ENCODE measurements around the gene RAI1.
"Not testable (repeated sequence)": the region's sequence is repeated elsewhere in the genome, so short reads cannot be mapped to it uniquely, and the experiment has no call there.

RAI1 gene

DNA sequence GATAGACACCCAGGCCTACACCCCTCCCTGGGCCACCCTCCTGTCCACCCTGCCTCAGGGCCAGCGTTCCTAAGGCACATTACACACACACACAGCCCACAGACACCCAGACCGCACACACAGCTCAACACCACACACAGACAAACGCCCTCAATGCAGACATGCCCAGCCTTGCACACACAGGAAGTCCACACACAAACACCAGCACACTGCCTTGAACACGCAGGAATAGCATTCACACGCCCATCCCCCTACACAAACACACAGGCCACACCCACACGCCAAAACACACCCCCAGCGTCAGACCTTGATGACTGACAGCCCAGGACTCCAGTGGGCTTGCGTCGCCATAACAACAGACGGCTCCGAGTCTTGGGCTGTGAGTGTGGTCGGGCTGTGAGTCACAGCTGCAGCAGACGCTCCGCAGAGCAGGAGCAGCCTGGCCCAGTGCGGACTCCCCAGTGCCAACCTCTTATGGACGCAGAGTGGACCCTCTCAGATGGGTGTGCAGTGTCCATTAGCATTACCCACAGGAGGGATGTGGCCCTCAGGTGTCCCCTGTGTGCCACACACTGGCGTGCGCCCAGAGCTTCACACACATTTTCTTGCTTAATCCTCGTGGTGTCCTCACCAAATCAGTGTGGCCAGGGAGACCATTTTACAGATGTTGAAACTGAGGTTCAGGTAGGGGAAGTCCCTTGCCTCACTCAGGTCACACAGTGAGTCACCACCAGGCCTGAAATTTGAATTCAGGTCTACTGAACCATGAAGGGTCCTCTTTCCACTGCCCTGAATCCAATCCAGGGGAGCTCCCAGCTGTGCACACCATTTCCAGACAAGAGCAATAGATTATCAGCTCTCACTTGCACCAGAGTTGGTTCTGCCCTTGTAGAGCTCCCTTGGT, 17.8 kb upstream of the RAI1 start:
- DNase-seq (ENCODE audit: low read depth) = peak; percentile 71

DNA sequence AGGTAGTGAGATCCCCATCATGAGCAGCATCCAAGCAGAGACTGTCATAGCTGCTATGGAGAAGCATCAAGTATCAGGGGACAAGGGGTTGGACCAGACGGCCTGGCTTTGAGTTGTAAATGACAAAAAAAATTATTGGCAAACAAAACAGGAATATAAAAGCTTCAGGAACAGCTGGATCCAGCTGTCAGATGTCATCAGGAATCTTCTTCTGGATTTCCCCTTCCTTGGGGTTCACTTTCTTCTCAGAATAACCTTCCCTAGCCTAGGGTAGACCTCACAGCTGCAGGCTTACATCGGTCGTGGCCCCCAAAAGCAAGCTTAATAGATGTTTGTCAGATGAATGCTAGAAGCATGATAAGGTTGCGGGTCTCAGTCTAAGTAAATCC, 17.2 kb upstream of the RAI1 start:
- DNase-seq (ENCODE audit: low read depth) = no peak

DNA sequence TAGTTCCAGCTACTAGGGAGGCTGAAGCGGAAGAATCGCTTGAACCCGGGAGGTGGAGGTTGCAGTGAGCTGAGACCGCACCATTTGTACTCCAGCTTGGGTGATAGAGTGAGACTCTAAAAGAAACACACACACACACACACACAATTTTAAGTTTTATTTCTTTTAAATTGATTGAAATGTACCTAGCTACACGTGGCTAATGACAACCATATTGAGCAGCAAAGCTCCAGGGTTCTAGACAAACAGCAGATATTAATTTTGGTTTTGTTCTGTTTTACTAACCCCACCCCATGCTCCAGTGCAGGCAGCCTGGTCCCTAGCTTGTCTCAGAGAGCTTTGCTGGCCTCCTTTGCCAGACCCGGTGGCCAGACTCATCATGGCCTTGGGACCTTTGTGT, 16.0 kb upstream of the RAI1 start:
- no peak for DNase-seq (ENCODE audit: low read depth)

- no peak for DNase-seq (ENCODE audit: low read depth)
These were observed 15.0 kb upstream of the RAI1 start for GRCh38 chr17:17666111-17666714.

GRCh38 chr17:17667231-17667630, 14.0 kb upstream of the RAI1 start:
- no peak for DNase-seq (ENCODE audit: low read depth)

- no peak for DNase-seq (ENCODE audit: low read depth)
These were observed 13.3 kb upstream of the RAI1 start for GRCh38 chr17:17667947-17668346.

DNA sequence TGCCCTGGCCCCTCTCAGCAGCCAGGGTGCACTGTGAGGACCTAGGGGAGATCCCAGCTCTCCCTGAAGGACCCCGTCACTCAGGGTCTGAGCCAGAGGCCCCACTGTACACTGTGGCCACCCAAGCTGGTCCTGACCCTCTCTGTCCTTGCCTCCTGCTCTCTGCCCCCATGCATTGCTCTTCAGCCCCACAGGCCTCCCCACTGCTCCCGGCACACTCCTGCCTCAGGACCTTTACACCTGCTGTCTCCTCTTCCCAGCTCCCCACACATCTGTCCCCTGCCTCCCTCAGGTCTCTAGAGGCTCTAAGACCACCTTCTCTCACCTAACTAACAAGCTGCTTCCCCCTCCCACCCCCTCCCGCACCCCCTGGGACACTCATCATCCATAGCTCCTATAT, 12.9 kb upstream of the RAI1 start:
- no peak for DNase-seq (ENCODE audit: low read depth)

DNA sequence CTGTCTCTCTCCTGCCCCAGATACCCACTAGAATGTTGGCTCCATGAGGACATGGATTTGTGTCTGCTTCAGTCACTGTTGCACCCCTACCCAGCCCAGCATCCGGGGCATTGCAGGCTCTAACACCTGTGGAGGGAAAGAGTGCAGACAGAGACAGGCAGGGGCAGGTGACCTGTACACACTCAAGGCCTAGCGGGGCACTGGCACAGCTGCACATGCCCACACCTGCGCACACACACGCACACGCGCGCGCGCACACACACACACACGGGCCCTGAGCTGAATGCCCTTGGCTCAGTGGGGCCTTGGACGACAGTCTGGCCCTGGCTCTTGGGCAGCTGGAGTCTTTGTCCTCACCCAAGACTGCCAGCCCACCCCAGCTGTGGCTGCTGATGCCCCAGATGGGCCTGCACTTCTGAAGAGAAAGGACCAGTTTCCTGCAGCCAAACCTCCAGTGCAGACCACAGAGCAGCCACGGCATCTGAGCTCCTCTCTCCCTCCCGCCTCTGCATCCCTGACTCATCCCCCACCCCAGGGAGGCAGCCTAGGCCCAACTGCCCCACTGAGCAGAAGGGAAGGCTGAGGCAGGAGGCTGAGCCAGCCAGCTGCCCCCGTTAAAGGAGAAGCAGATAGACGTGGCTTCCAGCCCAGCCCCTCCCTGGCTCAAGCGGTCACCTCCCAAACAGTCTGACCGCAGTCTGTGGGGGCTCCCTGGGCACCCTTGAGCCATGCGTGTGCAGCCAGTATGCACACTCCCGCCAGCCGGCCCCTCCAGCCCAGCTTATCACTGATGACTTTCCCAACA, 12.3 kb upstream of the RAI1 start:
- DNase-seq (ENCODE audit: low read depth) = no peak

DNA sequence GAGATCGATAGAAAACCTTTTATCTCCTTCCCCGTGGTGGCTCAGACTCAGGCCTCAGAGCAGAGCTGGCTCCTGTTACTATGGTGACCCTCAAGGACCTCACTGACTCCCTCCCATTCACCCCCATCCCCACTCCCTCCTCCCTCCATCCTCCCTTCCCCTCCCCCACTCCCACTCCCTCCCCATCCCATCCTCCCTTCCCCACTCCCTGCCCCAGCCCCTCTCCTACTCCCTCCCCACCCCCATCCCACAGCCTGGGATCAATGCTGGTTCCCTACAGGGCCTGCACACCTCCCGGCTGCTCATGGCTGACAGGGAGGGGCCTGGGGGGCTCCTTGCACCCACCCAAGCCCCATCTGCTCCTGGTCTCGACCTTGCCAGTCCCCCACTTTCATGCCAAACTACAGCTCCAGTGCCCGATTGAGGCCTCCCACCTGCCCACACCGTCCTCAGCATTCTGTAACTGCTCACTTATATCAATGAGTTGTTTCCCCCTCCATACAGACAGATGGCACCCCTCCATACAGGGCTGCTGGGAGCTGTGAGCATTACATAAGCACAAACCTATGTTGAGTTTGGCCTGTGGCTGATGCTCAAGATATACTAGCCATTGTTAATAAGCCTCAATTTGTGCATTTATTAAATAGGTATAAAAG, 11.6 kb upstream of the RAI1 start:
- DNase-seq (ENCODE audit: low read depth) = no peak

GRCh38 chr17:17670701-17671305, 10.5 kb upstream of the RAI1 start:
- DNase-seq (ENCODE audit: low read depth) = no peak

DNA sequence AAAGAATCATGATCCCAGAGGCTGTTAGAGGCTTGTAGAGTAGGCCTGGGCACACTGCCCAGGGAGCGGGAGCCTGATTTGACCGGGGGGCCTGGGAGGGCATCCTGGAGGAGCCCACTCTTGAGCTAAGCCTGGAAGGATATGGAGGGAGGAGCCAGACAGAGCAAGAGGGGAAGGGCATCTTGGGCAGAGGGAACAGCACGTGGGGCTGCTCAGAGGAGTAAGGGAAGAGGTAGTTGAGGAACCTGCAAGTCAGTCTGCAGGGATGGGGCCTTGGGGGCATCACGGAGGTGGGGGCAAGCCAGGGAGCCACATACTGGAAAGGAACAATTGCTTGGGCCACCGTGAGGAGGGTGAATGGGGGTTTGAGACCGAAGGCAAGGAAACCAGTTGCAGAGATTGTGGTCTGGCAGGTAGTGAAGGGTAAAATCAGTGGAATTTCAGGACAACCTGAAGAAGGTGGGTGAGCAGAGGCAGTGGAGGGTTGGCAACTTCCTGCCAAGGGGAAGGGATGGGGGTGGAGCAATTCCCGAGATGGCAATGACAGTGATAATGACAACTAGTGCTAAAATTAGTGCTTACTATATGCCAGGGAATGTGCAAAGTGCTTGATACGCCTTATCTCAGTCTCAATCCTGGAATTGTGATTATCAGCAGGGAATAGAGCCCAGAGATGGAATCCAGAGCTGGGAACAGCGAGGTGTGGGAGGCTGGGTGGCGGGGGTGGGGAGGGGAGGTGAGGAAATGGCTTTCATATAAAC, 9.7 kb upstream of the RAI1 start:
- no peak for DNase-seq (ENCODE audit: low read depth)

DNA sequence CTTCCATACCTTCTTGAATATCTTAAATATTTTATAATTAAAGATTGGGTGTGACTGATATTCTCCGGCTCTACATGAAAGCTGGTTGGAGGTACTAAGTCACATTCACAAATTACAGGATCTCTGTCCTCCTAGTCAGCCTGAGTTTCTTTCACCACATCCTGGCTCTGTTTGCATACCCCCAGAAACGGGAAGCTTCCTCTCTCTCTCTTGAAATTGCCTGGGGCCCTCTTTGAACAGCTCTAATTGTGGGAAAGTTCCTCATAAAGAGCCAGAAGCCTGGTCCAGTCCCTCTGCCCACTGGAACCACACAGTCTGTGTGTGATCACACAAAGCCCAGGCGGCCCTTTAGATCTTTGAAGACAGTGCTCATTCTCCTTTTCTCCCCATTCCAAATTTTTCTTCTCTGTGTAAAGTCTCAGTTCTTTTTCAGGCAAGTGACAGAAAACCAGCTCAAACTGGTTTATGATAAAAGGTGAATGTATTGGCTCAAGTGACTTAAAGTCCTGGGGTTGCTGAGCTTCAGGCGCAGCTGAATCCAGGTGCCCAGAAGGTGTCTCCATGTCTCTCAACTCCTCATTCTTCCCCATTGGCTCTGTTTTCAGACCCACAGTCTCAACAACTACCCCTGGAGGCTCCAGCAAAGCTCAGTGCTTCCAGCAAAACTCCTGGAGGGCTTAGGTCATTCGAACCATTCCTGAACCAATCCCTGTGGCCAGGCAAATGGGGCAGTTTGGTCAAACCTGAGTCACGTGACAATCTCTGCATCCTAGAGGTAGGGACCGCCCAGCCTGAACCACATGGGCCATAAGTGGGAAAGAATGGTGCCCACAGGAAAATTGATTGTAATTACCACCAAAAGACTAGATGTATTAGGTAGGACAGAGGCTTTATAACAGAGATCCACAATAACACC, 8.5 kb upstream of the RAI1 start:
- no peak for DNase-seq (ENCODE audit: low read depth)

DNA sequence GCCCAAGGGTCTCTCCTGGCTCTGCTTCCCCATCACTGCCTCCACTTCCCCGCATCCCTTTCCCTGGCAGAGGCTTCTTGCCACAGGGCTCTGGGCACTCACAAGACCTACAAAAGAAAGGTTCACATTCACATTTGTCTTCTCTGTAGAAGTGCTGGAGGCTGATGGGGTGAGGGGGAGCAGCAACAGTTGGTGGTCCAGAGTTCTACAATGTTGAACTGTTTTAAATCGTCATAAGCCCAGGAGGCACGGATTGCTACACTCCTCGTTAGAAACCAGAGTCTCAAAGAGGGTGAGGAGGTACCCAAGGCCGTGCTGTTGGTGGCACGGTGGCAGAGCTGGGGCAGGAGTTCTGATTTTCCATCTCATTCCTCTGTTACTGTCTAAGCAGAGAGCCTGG, 5.8 kb upstream of the RAI1 start:
- DNase-seq (ENCODE audit: low read depth) = no peak

DNA sequence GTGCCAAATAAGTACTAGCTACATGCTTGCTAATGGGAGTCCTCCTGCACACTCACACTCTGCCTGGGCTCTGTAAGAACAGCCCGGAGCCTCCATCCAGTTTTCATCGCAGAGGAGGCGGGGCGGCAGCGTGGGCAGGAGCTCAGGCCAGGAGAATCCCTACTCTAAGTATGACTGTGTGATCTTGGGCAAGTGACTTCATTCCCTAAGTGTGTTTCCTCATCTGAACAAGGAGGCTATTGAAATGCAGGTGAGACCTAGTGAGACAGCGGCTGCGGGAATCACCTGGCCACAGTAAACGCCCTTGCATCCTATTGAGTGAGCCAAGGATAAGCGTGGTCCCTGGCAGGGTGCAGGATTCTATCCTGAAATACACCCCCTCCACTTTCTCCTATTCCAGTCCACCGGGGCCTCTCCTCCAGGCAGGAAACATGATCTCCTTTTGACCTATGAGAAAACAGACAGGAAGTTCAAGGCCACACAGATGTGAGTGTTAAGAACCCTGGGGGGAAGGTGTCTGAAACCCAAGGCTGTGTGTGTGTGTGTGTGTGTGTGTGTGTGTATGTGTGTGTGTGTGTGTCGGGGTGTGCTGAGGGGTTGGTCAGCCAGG, 5.2 kb upstream of the RAI1 start:
- DNase-seq (ENCODE audit: low read depth) = no peak

GRCh38 chr17:17676752-17677151, 4.5 kb upstream of the RAI1 start:
- DNase-seq (ENCODE audit: low read depth) = no peak

- DNase-seq (ENCODE audit: low read depth) = no peak
These were observed 3.8 kb upstream of the RAI1 start for GRCh38 chr17:17677299-17678040.

GRCh38 chr17:17678063-17678699, 3.1 kb upstream of the RAI1 start:
- not testable (repeated sequence) for DNase-seq (ENCODE audit: low read depth)

DNA sequence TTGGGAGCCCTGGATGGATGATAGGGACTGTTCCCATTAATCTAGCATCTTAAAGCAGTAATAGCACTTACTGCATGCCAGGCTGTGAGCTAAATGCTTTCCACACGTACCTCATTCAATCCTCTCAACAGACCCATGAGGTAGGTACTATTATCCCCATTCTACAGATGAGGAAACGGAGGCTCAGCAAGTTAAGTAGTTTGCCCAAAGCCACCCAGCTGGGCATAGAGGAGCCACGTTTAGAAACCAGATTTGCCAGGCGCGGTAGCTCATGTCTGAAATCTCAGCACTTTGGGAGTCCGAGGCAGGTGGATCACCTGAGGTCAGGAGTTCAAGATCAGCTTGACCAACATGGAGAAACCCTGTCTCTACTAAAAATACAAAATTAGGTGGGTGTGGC, 2.0 kb upstream of the RAI1 start:
- DNase-seq (ENCODE audit: low read depth) = no peak

All from activated T-cell treated with anti-CD3 and anti-CD28 coated beads for 24 hours (primary cell).